ENCODE results near the gene C19orf12.

C19orf12 gene

DNA sequence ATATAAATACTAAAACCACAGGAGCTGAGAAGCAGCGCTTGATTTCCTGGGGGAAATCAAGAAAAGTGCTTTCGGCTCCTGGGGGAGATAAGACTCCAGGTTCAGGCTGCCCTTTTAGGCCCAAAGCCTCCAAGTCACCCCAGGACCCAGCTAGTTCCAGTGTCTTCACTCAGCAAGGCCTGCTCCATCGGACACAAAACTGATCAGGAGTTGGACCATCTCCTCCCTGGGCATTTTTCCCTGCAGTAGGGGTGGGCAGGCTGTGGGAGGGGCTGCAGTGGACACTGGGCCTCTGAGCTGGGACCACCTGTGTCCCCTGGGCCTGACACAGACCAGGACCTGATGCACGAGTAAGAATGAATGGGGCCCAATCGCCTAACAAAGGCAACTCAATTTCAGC, 15.2 kb downstream of the C19orf12 start:
- in situ Hi-C loops (cut with HindIII; ENCODE audit: low sequenced_read_pairs), result no loop called here

DNA sequence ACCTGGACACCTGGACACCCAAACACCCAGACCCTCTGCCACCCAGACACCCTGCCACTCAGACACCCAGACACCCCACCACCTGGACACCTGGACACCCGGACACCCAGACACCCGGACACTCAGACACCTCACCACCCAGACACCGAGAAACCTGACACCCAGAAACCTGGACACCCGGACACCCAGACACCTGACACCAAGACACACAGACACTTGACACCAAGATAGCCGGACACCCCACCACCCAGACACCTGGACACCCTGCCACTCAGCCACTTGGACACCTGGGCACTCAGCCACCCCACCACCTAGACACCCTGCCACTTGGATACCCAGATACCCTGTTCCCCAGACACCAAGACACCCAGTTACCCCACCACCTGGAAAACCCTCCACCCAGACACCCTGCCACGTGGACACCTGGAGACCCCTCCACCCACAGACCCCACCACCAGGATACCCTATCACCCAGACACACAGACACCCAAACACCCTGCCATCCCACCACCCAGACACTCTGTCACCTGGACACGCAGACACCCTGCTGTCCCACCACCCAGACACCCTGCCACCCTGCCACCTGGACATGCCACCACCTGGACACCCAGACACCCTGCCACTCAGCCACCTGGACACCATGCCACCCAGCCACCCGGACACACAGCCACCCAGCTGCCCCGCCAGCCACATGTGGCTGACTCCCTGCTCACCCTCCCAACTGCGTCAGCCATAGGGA, 17.4 kb downstream of the C19orf12 start:
- in situ Hi-C loops (cut with HindIII; ENCODE audit: low sequenced_read_pairs), result no loop called here

GRCh38 chr19:29696565-29696846, 18.6 kb downstream of the C19orf12 start:
- in situ Hi-C loops (cut with HindIII; ENCODE audit: low sequenced_read_pairs), result no loop called here

GRCh38 chr19:29695765-29696564, 19.1 kb downstream of the C19orf12 start:
- in situ Hi-C loops (cut with HindIII; ENCODE audit: low sequenced_read_pairs), result no loop called here

DNA sequence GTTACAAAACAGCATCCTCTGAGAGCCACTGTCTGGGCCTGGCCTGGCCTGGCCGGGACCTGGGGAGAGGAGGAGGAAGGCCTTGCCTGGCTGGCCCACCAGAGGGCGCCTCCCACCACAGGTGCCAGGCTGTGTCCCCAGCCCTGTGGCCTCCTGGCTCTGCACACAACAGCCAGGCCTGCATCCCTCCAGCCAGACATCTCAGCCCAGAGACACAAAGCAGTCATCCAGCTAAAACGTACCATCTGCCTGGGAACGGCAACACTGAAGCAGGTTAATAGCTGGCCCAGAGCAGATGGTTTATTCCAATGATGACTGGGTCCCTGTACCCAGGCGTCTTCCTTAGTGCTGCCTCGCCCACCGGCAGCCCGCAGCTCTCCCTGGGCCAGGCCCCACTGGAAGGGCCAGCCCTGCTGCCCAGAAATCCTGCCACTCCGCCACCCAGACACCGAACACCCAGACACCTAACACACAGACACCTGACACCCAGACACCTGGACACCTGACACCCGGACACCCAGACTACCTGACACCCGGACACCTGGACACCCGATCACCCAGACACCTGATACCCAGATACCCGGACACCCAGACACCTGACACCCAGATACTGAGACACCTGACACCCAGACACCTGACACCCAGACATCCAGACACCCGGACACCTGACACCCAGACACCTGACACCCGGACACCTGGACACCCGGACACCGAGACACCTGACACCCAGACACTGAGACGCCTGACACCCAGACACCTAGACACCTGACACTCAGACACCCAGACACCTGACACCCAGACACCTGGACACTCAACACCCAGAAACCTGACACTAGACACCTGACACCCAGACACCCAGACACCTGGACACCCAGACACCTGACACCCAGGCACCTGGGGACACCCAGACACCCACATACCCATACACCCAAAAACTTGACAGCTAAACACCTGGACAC, 20.1 kb downstream of the C19orf12 start:
- in situ Hi-C loops (cut with HindIII; ENCODE audit: low sequenced_read_pairs), result no loop called here

GRCh38 chr19:29694161-29694560, 20.9 kb downstream of the C19orf12 start:
- in situ Hi-C loops (cut with HindIII; ENCODE audit: low sequenced_read_pairs), result no loop called here

GRCh38 chr19:29690842-29691241, 24.2 kb downstream of the C19orf12 start:
- in situ Hi-C loops (cut with HindIII; ENCODE audit: low sequenced_read_pairs), result no loop called here

DNA sequence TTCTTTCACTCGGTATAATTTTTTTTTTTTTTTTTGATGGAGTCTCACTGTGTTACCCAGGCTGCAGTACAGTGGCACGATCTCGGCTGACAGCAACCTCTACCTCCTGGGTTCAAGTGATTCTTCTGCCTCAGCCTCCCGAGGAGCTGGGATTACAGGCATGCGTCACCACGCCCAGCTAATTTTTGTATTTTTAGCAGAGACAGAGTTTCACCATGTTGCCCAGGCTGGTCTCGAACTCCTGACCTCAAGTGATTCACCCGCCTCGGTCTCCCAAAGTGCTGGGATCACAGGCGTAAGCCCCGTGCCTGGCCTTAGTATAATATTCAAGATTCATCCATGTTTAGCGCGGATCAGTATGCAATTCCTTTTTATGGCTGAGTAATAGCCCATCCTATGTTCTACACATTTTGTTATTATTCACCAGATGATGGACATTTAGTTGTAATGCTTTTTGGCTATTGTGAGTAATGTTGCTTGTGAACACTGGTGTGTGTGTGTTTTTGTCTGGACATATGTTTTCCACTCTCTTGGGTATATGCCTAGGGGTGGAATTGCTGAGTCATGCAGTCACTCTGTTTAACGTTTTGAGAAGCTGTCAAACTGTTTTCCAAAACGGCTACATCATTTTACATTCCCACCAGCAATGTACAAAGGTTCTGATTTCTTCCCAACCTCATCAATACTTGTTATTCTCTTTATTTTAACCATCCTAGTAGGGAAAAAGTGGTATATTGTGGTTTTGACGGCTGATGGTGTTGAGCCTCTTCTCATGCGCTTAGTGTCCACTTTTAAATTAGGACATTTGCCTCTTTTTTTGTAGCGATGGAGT, 26.9 kb downstream of the C19orf12 start:
- in situ Hi-C loops (cut with HindIII; ENCODE audit: low sequenced_read_pairs), result no loop called here

DNA sequence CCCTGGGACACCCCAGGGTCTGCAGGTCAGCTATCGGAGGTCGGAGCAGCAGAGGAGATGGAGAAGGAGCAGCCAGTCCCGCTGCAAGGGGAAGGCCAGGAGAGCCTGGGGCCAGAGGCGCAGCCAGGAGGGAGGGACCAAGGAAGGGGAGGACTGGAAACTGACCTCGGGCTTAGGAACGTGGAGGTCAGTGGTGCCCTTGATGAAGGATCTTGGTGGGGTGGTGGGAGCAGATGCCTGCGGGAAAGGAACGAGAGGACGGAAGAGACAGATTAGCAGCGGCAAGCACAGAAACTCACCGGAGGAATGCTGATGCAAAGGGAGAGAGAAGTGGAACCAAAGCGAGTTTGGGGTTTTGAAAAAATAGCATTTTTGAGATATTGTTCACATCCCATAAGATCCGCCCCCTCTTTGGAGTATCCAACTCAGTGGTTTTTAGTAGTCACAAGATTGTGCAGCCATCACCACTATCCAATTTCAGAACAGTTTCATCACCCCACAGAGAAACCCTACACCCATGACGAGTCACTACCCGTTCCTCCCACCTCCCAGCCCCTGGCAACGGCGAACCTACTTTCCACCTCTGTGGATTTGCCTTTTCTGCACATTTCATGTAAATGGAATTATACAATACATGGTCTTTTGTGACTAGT, 27.7 kb downstream of the C19orf12 start:
- in situ Hi-C loops (cut with HindIII; ENCODE audit: low sequenced_read_pairs), result no loop called here

DNA sequence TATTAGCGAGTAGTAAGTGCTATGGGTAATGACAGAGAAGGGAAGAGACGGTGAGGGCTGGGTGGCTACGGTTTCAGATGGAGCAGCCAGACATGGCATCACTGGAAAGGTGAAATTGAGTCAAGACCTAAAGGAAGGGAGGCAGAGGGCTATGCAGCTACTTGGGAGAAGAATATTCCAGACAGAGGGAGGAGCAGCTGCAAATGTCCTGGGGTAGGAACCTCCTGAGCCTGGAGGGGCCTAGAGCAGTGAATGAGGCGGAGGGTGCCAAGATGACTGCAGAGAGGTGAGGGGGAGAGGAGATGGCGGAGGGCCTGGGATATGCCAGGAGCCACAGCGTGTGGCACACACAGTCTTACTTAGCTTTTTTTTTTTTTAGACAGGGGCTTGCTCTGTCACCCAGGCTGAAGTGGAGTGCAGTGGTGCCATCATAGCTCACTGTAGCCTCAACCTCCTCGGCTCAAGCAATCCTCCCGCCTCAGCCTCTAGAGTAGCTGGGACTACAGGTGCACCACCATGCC, 28.7 kb downstream of the C19orf12 start:
- in situ Hi-C loops (cut with HindIII; ENCODE audit: low sequenced_read_pairs), result no loop called here

DNA sequence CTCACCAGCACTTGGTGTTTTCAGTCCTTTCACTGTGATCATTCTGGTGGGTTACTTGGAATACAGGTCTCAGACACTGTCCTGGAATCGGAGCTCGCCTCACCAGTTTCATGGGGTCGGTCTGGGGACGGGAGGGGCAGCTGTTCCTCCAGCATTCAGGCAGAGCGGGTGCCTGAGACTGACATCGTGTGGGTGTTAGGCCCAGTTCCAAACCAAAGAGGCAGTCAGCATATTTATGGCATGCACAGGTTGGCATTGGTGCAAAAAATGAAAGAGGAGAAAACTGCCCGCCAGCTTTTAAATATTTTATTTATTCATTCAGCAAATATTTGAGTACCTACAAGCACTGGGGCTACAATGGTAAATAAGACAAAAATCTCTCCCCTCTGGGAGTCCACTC, 29.7 kb downstream of the C19orf12 start:
- in situ Hi-C loops (cut with HindIII; ENCODE audit: low sequenced_read_pairs), result no loop called here

DNA sequence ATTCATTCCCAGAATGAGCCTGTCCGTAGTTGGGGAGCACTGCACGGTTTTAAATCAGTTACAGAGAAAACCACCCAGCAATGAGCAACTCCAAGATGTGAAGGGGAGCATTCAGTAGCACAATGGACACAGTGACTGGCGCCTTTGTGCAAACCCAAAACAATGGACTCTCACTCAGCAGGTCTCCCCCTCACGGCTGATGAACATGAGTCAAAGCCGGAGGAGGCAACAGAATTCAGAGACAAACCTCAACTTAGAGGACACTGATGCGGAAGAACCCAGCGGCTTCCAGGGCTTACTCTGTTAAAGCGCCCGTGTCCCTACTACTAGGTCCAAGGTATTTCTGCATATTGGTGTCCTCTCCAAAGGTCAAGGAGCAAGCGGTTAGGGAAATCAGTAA, 32.1 kb downstream of the C19orf12 start:
- in situ Hi-C loops (cut with HindIII; ENCODE audit: low sequenced_read_pairs), result no loop called here

- in situ Hi-C loops (cut with HindIII; ENCODE audit: low sequenced_read_pairs), result no loop called here
These were observed 32.7 kb downstream of the C19orf12 start for GRCh38 chr19:29682236-29682895.

GRCh38 chr19:29681422-29682235, 33.4 kb downstream of the C19orf12 start:
- in situ Hi-C loops (cut with HindIII; ENCODE audit: low sequenced_read_pairs), result no loop called here

DNA sequence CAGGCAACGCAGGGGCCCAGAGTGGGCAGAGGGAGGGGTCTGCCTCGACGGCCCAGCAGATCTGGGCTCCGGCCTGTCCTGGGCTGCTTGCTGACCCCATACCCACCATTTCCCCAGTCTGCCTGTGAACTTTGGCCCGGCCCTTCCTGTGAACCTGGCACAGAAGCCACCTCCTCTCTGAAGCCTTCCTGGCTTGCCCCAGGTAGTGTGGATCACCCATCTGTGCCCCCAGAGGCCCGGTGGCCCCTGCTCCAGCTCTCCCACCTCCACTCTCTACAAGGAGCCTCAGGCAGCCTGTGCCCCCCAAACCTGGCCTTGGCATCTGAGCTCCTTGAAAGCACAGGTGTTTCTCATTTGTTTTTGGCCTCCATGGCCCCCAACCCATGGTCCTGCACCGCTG, 34.1 kb downstream of the C19orf12 start:
- in situ Hi-C loops (cut with HindIII; ENCODE audit: low sequenced_read_pairs), result no loop called here

DNA sequence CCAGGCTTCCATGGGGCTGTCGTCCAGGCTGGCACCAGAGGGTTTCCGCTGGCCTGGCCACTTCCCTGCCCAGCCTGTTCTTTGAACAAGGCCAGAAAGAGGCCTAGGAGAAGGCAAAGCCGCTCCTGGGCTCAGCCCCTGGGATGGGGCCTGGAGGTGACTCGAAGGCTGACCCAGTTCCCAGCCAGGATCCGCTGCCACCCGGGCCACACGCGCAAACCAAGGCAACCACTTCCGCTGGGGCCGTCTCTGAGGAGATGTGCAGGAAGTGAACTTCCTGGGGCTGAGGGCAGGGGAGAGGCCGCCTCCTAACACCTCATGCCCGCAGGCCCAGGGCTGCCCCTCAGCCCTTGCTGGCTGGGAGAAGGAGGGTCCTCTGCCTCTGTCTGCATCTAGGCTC, 34.6 kb downstream of the C19orf12 start:
- in situ Hi-C loops (cut with HindIII; ENCODE audit: low sequenced_read_pairs), result no loop called here

GRCh38 chr19:29679598-29680210, 35.4 kb downstream of the C19orf12 start:
- in situ Hi-C loops (cut with HindIII; ENCODE audit: low sequenced_read_pairs), result no loop called here

DNA sequence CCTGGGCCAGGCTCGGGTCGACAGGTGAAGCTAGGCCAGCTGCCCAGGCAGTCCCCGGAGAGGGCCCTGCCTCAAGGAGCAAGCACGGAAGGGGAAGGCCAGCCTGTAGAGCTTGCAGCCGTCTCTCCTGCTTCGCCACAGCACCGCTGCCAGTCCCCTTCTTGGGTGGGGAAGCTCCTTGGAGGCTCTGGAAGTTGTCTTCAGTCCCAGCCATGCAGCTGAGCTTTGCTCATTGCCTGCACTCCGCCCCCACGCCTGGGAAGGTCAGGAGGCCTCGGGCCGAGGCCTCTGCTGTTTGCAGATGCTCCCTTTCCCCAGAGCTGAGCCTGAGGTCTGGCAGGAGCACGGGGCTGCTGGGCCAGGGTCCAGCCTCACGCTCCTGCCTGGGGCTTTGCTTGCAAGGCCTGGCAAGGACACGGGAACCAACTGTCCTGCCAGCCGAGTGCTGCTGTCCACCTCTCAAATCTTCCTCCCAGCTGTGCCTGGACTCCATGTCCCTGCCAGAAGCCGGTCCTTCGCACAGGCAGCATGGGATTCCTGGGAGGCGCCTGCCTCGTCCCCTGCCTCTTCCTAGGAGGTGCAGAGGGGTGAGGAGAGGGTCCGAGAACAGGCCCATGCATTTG, 36.5 kb downstream of the C19orf12 start:
- in situ Hi-C loops (cut with HindIII; ENCODE audit: low sequenced_read_pairs), result no loop called here
